Activated CD4-positive, alpha-beta T cell treated with anti-CD3 and anti-CD28 coated beads, Interleukin-2, amount 50 U/mL, for 48 hours (primary cell): Measurements from ENCODE around the gene TRIM71.
"Not testable (repeated sequence)": the region's sequence is repeated elsewhere in the genome, so short reads cannot be mapped to it uniquely, and the experiment has no call there.

Experiments used
- DNase-seq, 2 experiments: peaks; one replicate each; pipeline ENCODE4 v3.0.0-alpha.2; 2020

The TRIM71 gene

GRCh38 chr3:32817558-32818228 is at the start of gene TRIM71:
TSS of gene TRIM71 (plus strand) at chr3:32817997. CDS start at chr3:32818081, 84 bp downstream.
- peak; percentile 33 to 38 for DNase-seq

GRCh38 chr3:32778389-32778788 is 39.4 kb upstream of the TRIM71 start:
- peak; percentile 4 to 18 for DNase-seq

- DNase-seq, result no peak
Measured at GRCh38 chr3:32780071-32780734, 37.6 kb upstream of the TRIM71 start.

GRCh38 chr3:32780735-32781210 is 37.0 kb upstream of the TRIM71 start:
- DNase-seq, result peak; percentile 22 to 34

GRCh38 chr3:32781211-32781968 is 36.4 kb upstream of the TRIM71 start:
- DNase-seq, result peak; percentile 75 to 83

- DNase-seq, result not testable (repeated sequence)
Measured at GRCh38 chr3:32781969-32782270, 35.9 kb upstream of the TRIM71 start.

- DNase-seq, result no peak
Measured at GRCh38 chr3:32782407-32782806, 35.4 kb upstream of the TRIM71 start.

GRCh38 chr3:32791833-32792232 is 26.0 kb upstream of the TRIM71 start:
- no peak for DNase-seq

GRCh38 chr3:32794487-32795308 is 23.1 kb upstream of the TRIM71 start:
- DNase-seq, result no peak

- DNase-seq, result not testable (repeated sequence)
Measured at GRCh38 chr3:32796384-32796950, 21.3 kb upstream of the TRIM71 start.

GRCh38 chr3:32797776-32798175 is 20.0 kb upstream of the TRIM71 start:
- no peak for DNase-seq

GRCh38 chr3:32801440-32801839 is 16.4 kb upstream of the TRIM71 start:
- not testable (repeated sequence) for DNase-seq

- DNase-seq, result no peak
Measured at GRCh38 chr3:32813180-32813579, 4.6 kb upstream of the TRIM71 start.

- no peak for DNase-seq
Measured at GRCh38 chr3:32814361-32814760, 3.4 kb upstream of the TRIM71 start.

- DNase-seq, result no peak
Measured at GRCh38 chr3:32815841-32816438, 1.9 kb upstream of the TRIM71 start.

GRCh38 chr3:32816439-32817256 is 1.1 kb upstream of the TRIM71 start:
- DNase-seq, result peak; percentile 24 to 29

- DNase-seq, result no peak
Measured at GRCh38 chr3:32817257-32817557, 590 bp upstream of the TRIM71 start.

- peak; percentile 5 to 16 for DNase-seq
Measured at GRCh38 chr3:32818229-32818969, 602 bp downstream of the TRIM71 start.

GRCh38 chr3:32818970-32819511 is 1.2 kb downstream of the TRIM71 start:
- DNase-seq, result peak in 1 of 2 experiments; percentile 8
